Left colon (tissue), 2 donors: ENCODE data around the gene KAT6B. TPM values are rescaled to one million over a fixed set of nuclear protein-coding genes. Genes with fewer than 3 reads are reported as not detected.
"Not testable (repeated sequence)": the region's sequence is repeated elsewhere in the genome, so short reads cannot be mapped to it uniquely, and the experiment has no call there.

ENCODE experiments used
- ATAC-seq: fragments of 200-7000 bp; cut with Tn5 transposase; one replicate; pipeline ENCODE4 v1.9.1; 2020; ENCODE audit warnings: mild to moderate bottlenecking, moderate library complexity
- DNase-seq, 2 donors: peaks; one replicate each; pipeline ENCODE4 v3.0.0-alpha.2; 2020
- intact Hi-C, 2 donors: fragments of 100-400 bp; cut with DNase I in 1 of 2; cut with micrococcal nuclease in 1 of 2; formaldehyde crosslinking; loops; one replicate each; pipeline versions ENCODE4 v1.11.2 to v1.14.0; 2022; cut with DNase I, micrococcal nuclease
- total RNA-seq, 2 donors: library from RNA; stranded (reverse); fragmentation: NEBNext Ultra II Directional; extraction: Animal tissue kit (Norgen Biotek cat#: 25700); gene quantifications; one replicate each; pipeline ENCODE4 v1.2.1, GENCODE V29; 2021
- donor health status: DM: no; HTN: no; CAD: no.
- donor health status: DM: yes; HTN: yes; CAD: no.

KAT6B gene
- total RNA-seq, 2 donors from 2014 or later: 26.6 to 30.7 TPM

DNA sequence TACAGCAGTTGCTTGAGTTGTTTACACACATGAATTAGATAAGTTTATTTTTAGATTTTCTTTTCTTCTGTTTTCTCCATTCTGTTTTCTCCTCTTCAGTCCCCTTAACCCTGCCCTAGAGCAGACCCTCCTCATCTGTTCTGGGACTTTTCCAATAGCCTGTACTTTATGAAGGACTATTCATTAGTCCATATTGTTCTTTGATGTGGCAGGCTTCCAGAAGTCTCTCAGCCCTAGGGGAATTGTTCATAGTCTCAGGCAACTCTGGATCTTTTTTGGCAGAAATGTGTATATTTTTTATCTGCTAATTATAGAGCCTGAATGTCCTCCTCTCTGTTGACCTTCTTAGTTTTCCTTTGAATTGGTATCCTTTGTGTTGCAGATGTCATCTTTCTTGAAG is 25.4 kb downstream of the KAT6B start:
- ATAC-seq (no peak), DNase-seq (no peak)
- intact Hi-C loops: no loop called here

DNA sequence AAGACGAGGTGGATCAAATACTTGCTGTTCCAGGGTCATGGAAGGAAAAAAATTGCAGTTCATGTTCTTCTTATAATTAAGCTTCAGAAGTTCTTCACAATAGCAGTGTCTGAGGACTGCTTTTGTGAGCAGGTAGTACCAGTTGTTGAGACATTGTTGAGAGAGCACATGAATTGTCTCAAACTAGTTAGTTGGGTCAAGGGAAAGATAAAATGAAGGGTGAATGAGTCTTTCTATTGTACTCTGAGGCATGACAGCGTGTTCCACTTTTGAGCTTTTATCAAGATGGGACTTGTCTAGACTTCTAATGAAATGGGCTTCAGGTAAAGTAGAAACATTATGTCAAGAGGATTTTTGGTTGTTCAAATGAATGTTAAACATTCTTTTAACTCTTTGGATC is 26.0 kb downstream of the KAT6B start:
- no peak for DNase-seq
- intact Hi-C loops: no loop called here
- no peak for ATAC-seq

DNA sequence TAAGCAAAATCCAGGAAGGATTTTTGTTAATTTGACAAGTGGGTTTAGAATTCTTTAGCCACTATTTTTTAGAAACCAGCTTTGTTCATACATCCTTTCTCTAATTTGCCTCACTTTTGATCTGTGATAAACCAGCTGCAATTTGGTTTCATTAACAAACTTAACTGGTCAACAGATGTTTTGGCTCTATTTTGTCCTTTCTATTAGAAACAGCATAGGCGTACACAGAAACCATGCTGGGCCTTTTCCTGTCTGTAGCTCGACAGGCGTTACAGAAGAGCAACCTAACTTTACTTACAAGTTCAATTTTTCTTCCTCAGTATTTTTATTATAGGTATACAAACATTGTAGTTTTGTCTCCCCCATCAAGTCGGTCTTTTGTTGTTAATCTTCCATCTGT is 28.2 kb downstream of the KAT6B start:
- DNase-seq: no peak
- ATAC-seq: no peak
- intact Hi-C loops: no loop called here

DNA sequence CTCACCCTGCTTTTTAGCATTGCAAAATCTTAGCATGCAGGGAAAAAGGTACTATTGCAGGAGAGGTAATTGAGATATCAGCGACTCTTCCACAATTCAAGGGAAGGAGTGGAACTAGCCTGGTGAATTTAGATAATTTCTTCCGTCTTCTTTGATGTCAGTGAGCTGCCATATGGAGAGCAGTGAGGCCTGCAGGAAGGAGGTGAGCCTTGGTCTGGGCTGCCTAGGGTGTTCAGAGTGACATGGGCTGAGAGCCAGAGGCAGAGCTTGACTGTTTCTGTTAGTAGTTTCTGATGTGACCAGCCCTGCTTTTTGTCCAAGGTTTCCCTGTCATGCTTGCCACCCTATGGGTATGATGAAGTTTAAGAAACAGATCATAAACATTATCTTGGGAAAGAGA is 28.6 kb downstream of the KAT6B start:
- peak; percentile 32 to 37 for DNase-seq
- intact Hi-C loops: no loop called here

DNA sequence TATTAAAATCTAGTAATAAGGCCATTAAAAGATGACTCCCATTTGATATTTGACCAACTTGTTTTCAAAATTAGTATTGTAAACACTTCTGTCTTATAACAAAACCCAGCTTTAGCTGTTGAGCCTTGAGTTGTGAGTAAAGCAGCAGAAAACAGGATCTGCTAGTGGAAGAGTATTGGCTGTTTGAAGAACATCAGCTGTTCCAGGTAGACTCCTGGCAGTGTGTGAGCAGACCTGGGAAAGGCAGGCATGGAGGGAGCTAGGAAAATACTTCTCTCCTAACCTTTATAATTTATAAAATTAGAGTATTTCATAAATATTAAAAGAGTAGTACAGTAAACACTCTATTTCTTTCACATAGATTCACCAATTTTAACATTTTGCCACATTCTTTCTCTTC is 29.0 kb downstream of the KAT6B start:
- intact Hi-C loops: no loop called here
- ATAC-seq: no peak
- no peak for DNase-seq

More for the DNA sequence above, 28.6 kb downstream of the KAT6B start:
- ATAC-seq: peak; percentile 84

DNA sequence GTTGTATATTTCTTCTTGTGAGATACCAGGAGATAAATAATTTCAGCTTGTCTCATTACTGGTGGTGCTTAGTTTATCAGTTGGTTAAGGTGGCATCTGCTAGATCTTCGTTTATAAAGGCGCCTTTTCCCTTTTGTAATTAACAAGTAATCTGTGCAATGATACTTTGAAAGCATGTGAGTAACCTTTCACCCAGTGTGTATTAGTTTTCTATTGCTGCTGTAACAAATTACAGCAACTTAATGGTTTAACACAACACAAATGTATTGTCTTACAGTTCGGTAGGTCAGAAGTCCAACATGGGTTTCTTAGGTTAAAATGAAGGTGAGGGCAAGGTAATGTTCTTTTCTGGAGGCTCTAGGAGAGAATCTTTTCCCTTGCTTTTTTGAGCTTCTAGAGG is 30.5 kb downstream of the KAT6B start:
- no peak for ATAC-seq
- DNase-seq: no peak
- intact Hi-C loops: no loop called here

DNA sequence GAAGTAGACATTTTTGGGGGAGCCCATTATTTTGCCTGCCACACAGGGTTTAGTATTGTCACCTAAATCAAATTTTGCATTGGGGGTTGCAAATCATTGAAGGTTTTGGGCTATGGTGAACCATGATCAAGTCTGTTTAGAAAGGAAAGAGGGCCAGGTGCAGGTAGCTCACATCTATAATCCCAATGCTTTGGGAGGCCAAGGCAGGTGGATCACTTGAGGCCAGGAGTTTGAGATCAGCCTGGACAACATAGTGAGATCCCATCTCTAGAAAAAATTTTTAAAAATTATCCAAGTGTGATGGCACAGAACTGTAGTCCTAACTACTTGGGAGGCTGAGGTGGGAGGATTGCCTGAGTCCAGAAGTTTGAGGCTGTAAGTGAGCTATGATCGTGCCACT is 31.2 kb downstream of the KAT6B start:
- DNase-seq: no peak
- intact Hi-C loops: no loop called here
- ATAC-seq: no peak

DNA sequence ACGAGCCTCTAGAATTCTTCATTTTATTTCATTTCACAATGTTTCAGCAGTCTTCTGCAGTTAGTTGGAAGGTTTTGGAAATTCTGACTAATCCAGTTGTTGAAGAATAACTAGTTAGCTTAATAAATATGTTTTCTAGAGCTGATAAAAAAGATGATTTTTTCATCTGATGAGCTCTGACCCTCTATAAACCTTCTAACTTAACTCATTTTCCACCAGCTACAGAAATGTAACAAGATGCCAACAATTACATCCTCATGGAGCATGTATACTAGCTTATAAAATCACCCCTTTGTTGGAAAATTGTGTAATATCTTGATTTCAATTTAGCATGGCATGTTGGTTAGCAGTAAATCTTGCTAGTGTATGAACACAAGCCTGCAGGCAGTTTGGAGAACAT is 33.1 kb downstream of the KAT6B start:
- intact Hi-C loops: no loop called here
- DNase-seq: no peak
- ATAC-seq: no peak

DNA sequence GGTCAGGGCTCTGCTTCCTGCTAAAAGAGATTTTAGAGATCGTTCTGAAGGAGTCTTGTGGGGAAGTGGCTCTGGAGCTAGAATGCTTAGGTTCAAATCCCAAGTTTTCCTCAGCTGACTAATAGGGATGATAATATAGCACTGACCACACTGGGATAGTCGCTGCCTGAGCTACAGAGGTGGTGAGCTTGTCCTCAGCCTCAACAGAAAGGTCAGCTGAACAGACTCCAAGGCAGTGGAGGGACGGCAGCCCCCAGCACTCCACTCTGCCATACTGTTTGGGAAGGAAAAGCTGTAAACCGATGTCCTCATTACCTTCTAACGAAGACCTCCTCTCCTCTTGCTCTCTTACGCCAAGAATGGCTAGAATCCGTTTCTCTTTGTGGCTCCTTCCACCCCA is 36.2 kb downstream of the KAT6B start:
- intact Hi-C loops: no loop called here
- DNase-seq (no peak), ATAC-seq (no peak)

DNA sequence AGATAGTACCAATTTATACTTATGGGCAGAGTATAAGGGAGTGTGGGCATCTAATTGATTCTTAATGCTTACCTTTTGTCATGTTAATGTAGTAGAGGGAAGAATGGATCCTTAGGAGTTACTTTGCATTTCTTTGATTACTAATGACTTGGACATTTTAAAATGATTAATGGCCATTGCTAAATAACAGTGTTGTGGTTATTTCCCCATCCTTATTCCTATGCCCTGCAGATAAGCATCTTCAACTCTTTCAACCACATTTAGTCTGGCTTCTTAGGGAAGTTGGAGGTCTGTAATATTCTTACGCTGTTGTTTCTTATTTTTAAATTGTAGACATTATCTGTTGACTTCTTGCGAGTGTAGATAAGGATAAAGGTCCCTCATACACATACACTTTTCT is 37.2 kb downstream of the KAT6B start:
- DNase-seq (no peak), ATAC-seq (no peak)
- intact Hi-C loops: no loop called here

DNA sequence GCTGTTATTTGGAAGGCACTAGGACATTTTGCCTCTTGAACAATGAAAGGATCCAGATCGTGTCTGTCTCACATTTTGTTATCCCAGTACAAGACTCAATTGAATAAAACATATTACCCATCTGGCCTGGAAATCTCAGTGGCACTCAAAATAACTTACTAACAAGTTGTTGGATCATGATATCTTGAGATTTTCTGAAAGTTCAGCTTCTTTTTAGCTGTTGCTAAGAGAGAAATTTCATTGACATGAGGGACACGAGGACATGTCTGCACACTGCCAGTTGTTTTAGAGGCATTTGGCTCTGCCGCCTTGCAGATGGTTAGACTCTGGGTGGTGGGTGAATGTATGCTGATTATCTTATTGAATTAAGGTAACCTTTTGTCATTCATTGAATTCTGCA is 41.0 kb downstream of the KAT6B start:
- DNase-seq (no peak), ATAC-seq (no peak)
- intact Hi-C loops: no loop called here

DNA sequence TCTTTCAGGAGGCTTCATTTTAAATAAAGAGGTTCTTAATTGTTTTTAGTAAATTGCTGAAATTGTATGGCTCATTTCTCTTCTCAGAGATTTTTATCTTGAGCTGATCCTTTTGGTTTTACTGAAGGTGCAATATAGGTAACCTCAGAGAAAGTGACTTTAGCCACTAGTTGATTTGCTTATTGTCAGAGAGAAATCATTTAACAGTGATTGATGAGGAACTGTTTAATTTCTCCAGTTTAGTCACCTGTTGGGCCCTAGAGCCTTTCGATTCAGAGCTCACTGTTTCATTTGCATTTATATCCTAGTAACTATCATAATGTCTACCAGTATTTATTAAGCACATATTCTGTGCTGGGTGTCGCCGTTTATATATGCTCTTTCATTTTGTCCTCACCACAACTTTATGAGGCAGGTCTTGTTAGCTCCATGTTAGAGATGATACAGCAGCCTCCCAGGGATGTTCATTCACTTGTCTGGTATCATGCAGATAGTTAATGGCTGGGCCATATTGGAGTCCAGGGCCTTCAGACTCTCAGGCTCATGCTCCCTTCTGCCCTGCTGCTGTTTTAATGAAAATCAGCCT is 42.1 kb downstream of the KAT6B start:
- ATAC-seq (no peak), DNase-seq (no peak)
- intact Hi-C loops: no loop called here

DNA sequence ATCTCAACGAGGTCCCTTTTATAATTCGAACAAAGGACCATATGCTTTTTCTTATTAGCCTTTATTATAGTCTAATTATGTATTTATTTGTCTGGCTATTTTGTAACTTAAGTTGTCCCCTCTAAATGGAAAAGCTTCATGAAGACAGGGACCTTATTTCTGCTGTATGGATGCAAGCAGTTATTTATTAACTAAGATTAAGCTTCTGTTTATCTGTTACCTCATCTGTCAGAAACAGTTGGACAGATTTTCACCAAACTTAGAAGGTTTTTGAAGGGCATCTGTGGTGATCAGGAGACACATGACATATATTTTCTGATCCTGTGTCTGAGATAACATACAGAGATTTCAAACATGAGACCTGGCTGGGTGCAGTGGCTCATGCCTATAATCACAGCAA is 43.2 kb downstream of the KAT6B start:
- DNase-seq (no peak), ATAC-seq (no peak)
- intact Hi-C loops: no loop called here

DNA sequence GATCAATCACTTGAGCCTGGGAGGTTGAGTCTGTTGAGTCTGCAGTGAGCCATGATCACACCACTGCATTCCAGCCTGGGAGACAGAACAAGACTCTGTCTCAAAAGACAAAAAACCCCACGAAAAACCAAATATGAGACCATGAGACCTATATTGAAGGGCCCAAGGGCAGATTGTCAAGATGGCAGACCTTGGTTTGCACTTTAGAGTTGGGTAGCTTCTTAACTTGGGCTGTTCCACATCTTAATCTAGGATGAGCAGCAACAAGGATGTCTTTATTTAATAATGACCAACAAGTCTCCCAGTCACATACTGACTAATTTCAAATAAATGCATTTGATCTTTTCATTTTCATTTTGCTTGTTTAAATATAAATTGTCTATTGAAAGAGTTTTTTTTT is 43.8 kb downstream of the KAT6B start:
- intact Hi-C loops: no loop called here
- ATAC-seq (no peak), DNase-seq (no peak)

DNA sequence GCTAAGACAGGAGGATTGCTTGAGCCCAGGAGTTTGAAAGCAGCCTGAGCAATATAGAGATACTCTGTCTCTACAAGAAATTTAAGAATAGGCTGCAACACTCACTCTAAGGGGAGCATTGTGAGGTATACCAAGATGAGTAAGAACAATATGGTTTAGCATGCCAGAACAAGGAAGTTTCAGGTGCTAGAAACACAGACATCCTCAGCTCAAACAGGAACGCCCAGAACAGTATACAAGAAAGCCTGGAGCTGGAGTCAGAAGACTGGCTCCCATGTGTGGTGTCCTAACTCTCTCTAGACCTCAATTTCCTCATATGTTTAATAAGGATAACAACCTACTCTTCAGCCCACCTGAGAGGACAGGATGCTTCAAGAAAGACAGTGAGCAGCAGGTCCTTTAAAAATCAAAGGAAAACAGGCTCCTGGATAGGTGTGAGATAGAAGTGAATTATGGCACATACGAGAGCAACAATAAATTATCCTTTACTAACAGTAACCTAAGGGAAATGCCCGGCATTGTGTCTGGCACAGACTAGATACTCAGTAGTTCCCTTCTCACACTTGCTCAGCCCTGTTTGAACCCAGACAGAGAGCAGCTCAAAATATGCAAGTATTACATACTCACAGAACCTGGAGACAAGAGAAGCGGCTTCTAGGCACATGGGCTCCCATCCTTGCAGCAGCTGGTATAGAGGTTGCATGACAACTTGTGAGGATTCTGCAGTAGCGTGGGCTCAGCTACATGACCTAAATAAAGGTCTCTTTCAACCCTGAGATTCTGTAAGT is 45.4 kb downstream of the KAT6B start:
- intact Hi-C loops: no loop called here
- DNase-seq (no peak), ATAC-seq (peak; percentile 96)

DNA sequence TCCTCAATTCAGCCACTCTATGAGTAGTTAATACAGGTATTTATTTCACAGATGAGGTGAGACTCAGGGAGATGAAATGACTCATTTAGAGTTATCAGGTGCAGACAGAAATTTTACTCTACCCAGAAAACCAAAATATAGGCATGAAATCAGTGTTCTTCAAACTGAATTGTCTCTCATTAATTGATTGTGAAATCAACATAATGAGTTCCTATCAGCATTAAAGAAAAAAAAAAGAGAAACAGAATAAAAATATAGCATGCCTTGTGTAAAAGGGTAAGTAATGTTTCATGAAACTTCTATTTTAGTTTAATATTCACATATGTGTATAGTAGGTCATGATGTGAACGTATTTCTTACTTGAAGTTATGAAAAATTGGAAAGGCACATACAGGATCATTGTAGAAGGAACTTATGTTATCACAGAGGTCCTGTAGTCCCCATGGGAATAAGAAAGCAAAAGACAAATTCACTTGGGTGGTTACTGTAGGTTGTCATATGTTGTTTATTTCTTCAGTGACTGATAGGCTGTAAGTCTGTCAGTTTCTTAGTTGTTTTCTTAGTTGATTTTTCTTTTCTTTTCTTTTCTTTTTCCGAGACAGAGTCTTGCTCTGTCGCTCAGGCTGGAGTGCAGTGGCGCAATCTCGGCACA is 47.5 kb downstream of the KAT6B start:
- intact Hi-C loops: no loop called here
- no peak for DNase-seq
- no peak for ATAC-seq

DNA sequence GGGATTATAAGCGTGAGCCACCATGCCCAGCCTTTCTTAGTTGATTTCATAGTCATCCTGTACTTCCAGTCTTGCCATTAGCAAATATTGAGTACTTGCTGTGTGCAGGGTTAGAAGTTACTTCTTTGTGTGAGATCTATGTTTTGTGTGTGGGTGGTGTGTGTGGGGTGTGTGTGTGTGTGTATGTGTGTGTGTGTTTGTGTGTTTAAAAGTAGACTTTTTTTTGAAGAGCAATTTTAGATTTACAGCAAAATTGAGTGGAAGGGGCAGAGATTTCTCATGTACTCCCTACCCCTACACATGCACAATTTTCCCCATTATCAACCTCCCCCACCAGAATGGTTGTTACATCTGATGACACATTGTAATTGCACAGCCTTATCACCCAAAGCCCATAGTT is 48.2 kb downstream of the KAT6B start:
- intact Hi-C loops: no loop called here

DNA sequence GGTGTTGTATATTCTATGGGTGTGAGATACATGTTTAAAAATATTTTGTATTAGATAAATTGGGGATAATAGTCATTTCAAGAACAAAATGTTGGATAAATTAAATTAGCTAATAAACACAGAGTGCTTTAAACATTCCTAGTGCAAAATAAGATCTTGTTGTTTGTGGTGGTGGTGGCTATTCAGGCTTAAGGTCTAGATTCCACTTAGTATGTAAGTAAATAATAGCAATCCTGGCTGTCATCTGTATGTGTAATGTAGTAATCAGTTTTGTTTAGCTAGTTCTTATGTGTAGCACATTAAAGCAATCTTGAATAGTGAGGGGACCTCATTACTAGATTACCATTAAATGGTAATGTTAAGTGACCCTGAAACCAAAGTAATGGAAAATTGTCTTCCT is 48.7 kb downstream of the KAT6B start:
- DNase-seq (no peak), ATAC-seq (no peak)
- intact Hi-C loops: no loop called here

More for the DNA sequence above, 48.2 kb downstream of the KAT6B start:
- ATAC-seq (no peak), DNase-seq (no peak)

DNA sequence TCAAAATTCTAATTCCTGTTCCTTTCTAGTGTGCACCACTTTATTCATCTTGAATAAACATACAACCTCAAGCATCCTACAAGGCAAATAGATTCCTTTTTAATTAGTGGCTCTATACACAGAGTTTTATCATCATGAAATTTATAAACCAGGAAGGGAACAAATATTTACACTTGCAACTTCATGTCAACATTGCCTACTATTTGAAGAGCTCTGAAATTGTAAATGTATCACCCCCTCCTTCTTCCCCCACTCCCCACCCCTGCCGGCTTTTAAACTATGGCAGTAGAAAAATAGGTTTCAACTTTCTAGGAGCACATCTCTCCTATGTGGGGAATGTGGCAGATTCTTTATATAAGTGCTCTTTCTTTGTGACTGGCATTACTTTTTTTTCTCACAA is 49.6 kb downstream of the KAT6B start:
- intact Hi-C loops: no loop called here
- no peak for DNase-seq
- peak; percentile 61 for ATAC-seq

DNA sequence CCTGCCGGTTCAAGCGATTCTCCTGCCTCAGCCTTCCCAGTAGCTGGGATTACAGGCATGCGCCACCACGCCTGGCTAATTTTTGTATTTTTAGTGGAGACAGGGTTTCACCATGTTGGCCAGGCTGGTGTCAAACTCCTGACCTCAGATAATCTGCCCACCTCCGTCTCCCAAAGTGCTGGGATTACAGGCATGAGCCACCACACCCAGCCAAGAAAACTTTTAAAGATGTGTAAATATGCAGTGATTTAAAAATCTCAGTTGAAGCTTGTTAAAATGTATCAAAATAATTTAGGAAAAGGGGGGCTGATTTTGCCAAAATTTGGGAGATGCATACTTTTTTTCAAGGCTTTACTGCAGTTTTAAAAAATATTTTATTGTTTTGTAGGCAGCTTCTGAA is 50.7 kb downstream of the KAT6B start:
- DNase-seq, intact Hi-C loops: not testable (repeated sequence)

More for the DNA sequence above, 50.7 kb downstream of the KAT6B start:
- not testable (repeated sequence) for ATAC-seq
